Ramos (cell line): ENCODE results near the gene ABHD5.

ENCODE experiments used
- in situ Hi-C: fragments of 300-500 bp; cut with MboI; formaldehyde crosslinking; loops from one replicate; pipeline ENCODE4 v1.14.3; 2022; ENCODE audit warnings: low sequenced_read_pairs; ENCODE audit not compliant: unreplicated experiment

The ABHD5 gene

GRCh38 chr3:43709022-43709421, 18.3 kb downstream of the ABHD5 start:
- in situ Hi-C loops = no loop called here

GRCh38 chr3:43710607-43711006, 19.9 kb downstream of the ABHD5 start:
- in situ Hi-C loops = no loop called here

- in situ Hi-C loops = no loop called here
These were observed 27.6 kb downstream of the ABHD5 start for GRCh38 chr3:43718296-43718695.

GRCh38 chr3:43723121-43723734, 32.5 kb downstream of the ABHD5 start:
- in situ Hi-C loops = no loop called here

GRCh38 chr3:43726521-43726920, 35.8 kb downstream of the ABHD5 start:
- in situ Hi-C loops = no loop called here

- in situ Hi-C loops = no loop called here
These were observed 37.2 kb downstream of the ABHD5 start for GRCh38 chr3:43727930-43728329.

- in situ Hi-C loops = no loop called here
These were observed 37.7 kb downstream of the ABHD5 start for GRCh38 chr3:43728476-43728875.

GRCh38 chr3:43728947-43729346, 38.2 kb downstream of the ABHD5 start:
- in situ Hi-C loops = no loop called here

GRCh38 chr3:43729707-43730414, 39.1 kb downstream of the ABHD5 start:
- in situ Hi-C loops = no loop called here

- in situ Hi-C loops = no loop called here
These were observed 42.1 kb downstream of the ABHD5 start for GRCh38 chr3:43732747-43733425.

- in situ Hi-C loops = no loop called here
These were observed 43.0 kb downstream of the ABHD5 start for GRCh38 chr3:43733459-43734384.

GRCh38 chr3:43734685-43735084, 43.9 kb downstream of the ABHD5 start:
- in situ Hi-C loops = no loop called here

GRCh38 chr3:43735618-43736017, 44.9 kb downstream of the ABHD5 start:
- in situ Hi-C loops = no loop called here

GRCh38 chr3:43736558-43737440, 46.1 kb downstream of the ABHD5 start:
- in situ Hi-C loops = no loop called here

GRCh38 chr3:43738305-43738704, 47.6 kb downstream of the ABHD5 start:
- in situ Hi-C loops = no loop called here

- in situ Hi-C loops = no loop called here
These were observed 52.2 kb downstream of the ABHD5 start for GRCh38 chr3:43742920-43743319.

- in situ Hi-C loops = no loop called here
These were observed 56.9 kb downstream of the ABHD5 start for GRCh38 chr3:43747641-43748040.

GRCh38 chr3:43748179-43748578, 57.4 kb downstream of the ABHD5 start:
- in situ Hi-C loops = no loop called here

- in situ Hi-C loops = no loop called here
These were observed 57.9 kb downstream of the ABHD5 start for GRCh38 chr3:43748645-43749044.

GRCh38 chr3:43752905-43753304, 62.2 kb downstream of the ABHD5 start:
- in situ Hi-C loops = no loop called here
